ENCODE measurements around the gene PIP5K1C.
"Not testable (repeated sequence)": the region's sequence is repeated elsewhere in the genome, so short reads cannot be mapped to it uniquely, and the experiment has no call there.

The PIP5K1C gene

DNA sequence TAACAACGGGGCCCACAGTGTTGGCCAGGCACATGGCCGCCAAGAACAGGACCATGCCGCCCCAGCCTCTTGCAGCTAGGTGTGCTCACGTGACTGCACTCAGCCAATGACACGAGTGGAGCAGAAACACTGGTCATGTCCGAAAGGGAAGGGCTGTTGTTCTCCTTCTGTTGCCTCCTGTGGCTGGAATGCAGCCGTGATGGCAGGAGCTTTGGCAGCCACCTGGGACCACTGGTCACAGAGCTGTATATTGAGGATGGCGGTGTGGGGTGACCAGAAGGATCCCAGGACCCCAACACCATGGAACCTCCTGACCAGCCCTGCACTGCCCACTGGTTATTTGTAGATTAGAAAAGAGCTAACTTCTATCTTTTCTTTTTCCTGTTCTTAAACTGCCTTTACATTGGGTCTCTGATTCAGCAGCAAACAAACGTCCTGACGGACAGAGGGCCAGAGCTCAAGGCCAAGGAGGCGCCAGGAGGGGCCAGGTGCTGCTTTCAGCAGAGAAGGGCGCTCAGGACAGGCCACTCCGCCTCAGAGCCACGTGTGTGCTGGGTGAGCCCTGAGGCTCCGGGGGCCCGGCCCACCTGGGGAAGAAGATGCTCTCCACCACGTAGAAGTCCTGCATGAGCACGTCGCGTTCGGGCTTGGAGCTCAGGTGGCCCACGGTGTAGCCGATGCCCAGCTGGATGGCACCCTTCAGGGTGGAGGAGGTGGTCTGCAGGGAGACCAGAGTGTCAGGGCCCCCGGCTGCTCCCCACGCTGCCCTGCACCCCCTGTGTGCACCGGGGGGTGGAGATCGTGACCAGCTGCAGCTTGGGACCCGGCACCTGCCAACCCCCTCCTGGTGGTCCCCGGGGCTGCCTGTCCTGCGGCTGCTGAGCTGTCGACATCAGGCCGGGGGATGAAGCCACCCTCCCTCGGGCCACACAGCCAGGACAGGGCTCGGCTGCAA lies 38.7 kb downstream of the PIP5K1C start:
- DNase-seq (ENCODE audit: low read depth in 2 of 3, low spot score in 2 of 3): no peak

DNA sequence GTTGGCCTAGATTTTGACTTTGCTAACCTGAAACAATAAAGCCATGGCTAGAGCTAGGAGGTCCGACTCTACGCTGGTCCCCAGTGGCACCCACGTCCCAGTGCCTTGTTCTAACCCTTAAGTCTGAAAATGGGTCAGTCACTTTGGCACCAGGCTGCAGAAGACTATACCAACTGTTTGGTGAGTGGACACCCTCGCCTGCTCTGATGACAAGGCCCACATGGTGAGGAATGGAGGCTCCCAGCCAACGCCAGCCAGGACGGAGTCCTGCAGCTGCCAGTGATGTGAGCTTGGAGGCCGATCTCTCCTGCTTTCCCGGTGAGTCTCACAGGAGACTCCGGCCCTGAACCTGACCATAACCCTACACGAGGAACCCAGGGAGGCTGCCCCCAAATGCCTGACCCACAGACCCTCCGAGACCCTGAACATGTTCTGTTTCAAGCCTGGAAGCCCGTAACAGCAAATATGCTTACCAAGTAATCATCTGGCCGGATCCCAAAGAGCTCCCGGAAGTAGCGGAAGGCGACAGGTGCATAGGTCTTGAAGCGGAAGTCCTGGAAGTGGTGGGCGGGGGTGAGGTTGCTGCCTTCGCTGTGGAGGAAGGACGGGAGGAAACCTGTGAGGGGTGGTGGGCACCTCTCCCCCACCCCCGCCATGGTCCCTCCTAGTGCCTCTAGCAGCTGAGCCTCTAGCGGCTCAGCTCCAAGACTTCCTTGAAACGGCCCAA lies 39.6 kb downstream of the PIP5K1C start:
- no peak for DNase-seq (ENCODE audit: low read depth in 2 of 3, low spot score in 2 of 3)

DNA sequence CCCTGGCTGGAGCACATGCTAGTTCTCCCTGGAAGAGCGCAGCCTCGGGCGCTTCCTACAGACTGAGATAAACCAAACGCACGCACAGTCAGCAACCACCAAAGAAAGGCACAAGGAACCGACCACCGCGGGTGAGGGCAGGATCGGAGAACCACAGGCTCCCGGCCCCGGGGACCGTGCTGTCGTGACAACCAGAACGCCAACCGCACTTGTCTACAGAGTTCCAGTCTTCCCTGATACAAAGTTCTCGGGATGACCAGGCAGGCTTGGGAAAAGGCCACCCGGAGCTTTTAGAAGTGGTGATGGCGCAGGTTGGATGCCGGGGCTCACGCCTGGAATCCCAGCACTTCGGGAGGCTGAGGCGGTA lies 40.5 kb downstream of the PIP5K1C start:
- no peak for DNase-seq (ENCODE audit: low read depth in 2 of 3, low spot score in 2 of 3)

DNA sequence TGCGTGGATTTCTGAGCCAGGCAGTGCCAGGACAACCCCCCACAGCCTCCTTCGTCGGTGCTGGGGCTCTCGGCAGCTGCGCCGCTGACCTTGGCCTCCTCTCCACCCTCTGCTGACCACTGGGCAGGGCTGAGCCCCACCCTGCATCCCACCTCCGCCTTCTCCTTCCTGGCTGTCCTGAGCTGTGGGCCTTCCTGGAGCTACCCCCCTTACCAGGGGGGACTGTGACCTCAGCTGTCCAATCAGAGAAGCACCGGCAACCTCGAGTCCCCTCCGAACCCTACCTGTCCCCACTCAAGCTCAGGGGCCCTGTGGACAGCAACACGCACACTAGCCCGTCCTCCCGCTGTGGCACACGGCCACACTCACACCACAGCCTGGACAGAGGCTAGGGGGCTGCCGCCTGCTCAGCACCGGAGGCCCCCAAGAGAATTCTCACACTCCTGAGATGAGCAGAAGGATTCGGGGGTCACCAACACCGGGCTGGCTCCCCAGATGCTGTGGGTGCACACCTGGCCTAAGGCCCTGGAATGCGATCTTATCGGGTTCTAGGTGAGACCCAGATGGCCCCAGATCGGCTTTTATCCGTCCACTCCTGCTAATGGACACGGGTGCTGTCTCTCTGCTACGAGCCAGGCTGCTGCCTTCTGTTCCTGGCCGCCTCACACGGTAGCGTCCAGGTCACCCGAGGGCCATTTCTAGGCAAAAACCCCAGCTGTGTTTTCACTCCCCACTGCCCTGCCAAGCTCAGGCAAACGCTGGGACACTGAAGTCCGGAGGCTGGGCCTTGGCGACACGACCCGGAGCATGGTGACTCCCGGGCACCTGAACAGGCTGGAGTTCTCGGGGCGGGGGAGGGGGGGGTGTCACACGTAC lies 41.2 kb downstream of the PIP5K1C start:
- no peak for DNase-seq (ENCODE audit: low read depth in 2 of 3, low spot score in 2 of 3)

DNA sequence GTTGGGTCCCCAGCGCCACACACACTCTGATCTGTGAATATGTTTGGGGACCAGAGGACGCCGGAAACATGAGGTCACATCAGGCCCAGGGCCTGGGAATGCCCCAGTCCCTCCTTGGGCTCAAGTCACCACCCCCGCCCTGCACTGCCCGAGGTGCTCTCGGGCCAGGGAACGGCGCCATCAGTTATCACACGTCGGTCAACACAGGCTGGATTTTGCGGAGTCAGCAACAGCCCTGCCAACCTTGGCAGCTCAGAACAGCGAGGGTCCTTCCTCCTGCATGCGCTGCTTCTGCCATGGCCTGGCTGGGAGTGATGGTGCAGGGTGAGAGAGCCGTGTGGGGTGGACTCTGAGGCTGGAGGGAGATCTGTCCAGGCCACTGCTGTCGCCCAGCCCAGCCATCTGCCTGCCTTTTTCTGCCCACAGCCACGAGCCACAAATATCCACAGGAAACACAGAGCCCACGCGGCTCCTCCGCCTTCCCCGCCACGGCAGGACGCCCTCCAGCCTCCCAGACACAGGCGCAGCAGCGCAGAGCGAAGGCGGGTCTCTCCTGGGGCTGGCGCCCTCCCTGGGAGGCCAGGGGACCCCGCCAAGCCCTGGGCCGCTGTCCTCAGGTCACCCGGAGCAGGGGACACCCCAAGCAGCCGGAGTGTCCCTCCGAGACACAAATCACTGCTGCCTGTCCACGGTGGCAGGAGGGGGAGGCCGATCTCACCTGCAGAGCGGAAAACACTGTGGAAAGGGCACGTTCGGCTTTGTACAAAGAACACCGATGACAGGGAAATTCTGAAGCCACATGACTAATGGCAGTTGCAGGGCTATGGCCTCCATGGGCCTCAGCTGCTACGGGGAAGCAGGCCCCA lies 42.0 kb downstream of the PIP5K1C start:
- no peak for DNase-seq (ENCODE audit: low read depth in 2 of 3, low spot score in 2 of 3)

DNA sequence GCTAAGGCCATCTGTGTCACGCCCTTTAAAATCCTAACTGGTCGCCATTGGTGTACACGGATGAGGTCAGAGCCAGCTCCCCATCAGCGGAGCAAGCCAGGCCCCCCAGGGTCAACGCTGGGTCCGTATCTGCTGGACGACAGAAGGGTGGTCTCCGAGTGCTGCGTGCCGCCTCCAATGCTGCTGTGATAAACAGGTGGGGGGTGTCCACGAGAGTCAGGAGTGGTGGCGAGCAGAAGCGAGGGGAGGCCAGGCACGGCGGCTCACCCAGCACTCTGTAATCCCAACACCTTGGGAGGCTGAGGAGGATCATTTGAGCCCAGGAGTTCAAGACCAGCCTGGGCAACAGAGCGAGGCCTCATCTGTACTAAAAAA lies 42.9 kb downstream of the PIP5K1C start:
- no peak for DNase-seq (ENCODE audit: low read depth in 2 of 3, low spot score in 2 of 3)

DNA sequence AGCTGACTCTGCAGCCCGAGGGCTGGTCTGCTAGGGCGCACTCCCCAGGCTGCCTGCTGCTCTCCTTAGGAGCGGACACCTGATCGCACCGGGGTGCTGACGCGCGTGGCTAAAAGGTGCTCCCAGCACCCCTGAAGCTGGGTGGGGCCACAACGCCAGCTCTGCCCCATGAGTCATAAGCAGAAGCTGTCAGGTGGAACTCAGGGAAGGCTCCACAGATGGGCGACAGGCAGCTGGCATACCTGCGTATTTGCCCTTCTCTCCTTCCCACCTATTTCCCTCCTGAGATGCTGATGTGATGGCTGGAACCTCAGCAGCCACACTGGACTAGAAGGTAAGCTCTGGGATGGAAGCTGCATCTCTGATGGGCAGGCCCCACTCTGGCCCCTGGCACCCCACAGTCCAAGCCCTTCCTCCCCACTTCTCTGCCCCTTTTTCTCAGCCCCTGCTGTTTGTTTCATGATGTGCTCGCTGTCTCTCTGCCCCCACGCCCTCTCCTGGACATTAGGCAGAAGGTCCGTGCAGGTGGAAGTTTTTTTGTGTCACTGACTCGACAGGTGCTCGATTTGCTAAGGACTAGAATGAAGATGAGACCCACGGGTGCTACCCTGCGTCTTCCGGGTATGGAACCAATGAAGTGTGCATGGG lies 43.4 kb downstream of the PIP5K1C start:
- DNase-seq (ENCODE audit: low read depth in 2 of 3, low spot score in 2 of 3): no peak

DNA sequence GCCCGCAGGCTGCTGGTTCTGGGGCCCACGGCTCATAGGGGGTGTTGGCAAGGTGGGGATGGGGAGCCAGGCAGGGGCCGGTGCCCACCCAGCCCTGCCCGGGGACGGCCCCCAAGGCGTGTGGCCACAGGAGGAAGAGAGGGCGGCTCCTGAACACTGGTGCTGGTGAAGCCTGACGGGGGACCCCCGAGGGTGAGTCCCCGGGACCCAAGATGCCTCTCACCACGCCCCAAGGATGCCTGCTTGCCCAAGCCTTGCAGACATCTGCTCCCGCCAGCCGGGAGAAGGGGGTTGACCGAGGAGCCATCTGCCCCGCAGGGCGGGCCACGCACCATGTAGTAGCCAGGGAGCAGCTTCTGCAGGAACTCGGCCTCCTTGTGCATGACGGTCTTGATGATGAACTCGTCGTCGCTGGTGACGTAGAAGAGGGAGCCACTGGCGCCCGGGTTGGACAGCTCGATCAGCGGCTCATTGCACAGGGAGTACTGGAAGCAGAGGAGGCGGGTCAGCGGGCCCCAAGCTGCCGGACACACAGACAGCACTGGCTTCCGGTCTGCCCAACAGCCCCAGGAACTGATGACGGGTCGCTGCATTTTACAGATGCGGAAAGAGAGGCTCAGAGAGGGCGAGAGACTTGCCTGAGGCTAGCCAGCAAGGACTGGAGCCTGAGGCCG lies 44.1 kb downstream of the PIP5K1C start:
- DNase-seq (ENCODE audit: low read depth in 2 of 3, low spot score in 2 of 3): no peak

DNA sequence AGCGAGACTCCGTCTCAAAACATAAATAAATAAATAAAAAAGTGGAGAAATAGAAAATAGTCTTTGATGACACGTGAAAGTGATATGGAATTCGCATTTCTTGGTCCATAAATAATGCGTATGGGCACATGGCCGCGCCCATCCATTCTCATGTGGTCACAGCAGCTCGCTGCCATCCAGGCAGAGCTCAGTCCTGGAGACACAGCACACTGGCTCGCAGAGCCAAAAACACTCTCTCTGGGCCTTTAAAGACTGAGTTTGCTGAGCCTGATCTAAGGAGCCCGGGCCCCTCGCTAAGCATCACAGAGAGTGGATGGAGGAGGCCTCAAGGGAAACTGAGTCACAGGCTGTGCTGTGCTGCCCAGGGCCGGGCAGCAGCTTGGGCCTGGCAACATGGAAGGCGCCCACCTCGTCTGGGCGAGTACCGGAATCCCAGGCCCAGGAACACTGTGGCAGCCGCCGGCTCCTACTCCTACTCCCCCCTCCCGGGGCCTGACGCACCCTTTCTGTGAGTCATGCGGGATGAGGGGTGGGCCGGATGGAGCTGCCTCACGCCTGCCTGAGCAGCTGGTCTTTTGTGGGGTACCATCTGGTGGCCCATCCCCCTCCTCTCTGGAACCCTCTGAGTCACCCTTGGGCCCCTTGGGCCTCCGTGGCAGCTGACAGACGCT lies 44.7 kb downstream of the PIP5K1C start:
- no peak for DNase-seq (ENCODE audit: low read depth in 2 of 3, low spot score in 2 of 3)

DNA sequence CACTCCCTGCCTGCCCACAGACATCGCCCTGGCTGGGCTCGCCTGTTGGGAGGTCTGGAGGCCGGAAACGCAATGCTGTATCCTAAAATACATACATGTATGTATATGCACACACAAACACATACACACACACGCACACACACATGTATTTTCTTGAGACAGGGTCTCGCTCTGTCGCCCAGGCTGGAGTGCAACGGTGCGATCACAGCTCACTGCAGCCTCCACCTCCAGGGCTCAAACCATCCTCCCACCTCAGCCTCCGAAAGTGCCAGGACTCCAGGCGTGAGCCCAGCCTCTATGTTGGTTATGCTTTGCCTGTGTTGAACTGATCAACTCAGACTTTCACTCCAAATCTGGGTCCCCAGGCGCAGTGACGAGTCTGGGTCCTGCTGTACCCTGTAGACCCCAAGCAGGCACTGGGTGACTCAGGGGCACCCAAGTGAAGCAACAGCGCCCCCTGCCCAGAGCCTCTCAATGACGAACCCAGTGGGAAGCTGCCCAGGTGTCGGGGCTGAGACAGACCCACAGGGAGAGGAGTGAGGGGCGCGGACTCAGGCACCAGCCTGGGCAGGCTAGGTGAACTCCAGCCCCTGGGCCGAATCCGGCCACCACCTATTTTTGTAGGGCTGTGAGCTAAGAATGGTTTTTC lies 46.3 kb downstream of the PIP5K1C start:
- no peak for DNase-seq (ENCODE audit: low read depth in 2 of 3, low spot score in 2 of 3)

DNA sequence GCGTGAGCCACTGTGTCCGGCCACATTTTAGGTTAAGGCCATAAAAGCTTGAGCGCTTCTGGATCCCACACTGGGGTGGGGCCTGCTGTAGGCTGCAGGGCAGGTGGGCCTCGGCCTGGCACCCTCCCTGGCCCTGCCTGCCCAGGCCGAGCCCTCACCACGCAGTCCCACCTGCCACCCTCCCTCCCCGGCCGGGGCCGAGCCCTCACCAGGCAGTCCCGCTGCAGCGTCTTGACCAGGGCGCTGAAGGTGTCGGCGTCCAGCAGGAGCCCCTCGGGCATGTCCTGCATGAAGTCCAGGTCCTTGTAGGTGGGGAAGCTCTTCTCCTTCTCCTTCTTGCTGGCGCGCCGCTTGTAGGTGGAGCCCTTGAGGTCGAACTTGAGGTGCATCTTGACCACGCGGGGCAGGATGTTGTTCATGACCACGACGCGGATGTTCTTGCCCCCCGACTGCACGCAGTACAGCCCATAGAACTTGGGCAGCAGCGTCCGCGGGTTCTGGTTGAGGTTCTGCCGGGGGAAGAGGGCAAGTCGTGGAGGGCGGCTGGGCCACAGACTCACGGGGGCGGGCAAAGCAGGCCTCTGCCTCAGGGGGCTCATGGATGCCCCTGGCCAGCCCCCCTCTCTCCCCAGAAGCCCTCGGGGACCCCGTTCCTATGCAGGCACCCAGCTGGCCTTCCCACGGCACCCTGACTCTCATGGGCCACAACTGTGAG lies 47.0 kb downstream of the PIP5K1C start:
- DNase-seq (ENCODE audit: low read depth in 2 of 3, low spot score in 2 of 3): no peak

DNA sequence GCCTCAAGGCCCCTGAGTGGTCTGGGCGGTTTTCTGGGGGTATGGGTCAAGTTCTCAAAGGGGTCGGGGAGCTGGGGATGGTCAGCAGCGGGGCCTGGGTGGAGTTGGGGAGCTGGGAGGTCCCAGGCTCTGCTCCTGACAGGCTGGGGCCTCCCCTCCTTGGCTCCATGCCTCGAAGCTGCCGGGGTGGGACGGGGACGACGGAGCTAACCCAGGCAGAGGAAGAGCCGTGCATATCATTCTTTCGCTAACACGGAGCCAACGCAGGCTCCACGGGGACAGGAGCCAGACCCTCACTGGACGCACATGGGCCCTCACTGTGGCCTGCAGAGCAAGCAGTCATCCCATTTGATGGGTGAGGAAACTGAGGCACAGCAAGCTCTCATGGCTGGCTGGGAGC lies 47.8 kb downstream of the PIP5K1C start:
- no peak for DNase-seq (ENCODE audit: low read depth in 2 of 3, low spot score in 2 of 3)

DNA sequence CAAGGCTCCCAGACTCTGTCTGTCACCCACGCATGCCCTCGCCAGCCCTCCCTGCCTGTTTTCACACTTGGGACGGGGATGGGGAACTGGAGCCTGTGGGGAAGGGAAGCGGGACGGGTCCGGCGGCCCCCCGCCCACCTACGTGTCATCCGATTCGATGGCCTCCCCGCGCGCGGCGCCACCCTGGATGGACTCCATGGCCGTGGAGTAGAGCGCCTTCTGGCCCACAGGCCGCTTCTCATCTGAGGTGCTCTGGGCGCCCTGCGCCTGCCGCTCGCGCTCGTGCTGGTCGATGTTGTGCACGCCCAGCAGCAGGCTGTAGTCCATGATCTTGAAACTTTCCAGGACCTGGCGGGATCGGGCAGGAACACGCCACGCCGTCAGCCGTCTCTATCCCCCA lies 48.6 kb downstream of the PIP5K1C start:
- no peak for DNase-seq (ENCODE audit: low read depth in 2 of 3, low spot score in 2 of 3)

DNA sequence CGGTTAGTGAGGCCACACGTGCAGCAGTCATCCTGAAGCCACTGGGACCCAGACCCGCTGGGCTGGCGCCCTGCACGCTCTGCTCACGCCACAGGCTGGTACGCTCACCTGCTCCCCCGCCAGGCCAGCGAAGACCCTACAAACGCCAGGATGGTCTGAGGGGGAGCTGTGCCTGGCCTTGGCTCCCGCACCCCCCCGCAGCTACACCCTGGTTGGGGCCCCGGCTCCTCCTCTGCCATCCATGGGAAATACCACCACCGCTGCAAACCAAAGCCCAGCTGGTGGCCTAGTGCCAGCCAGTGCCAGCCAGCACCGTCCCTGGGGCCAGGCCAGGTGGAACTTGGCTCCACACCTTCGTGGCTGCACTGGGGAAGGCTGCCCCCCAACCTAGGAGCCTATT lies 50.4 kb downstream of the PIP5K1C start:
- DNase-seq (ENCODE audit: low read depth in 2 of 3, low spot score in 2 of 3): no peak

DNA sequence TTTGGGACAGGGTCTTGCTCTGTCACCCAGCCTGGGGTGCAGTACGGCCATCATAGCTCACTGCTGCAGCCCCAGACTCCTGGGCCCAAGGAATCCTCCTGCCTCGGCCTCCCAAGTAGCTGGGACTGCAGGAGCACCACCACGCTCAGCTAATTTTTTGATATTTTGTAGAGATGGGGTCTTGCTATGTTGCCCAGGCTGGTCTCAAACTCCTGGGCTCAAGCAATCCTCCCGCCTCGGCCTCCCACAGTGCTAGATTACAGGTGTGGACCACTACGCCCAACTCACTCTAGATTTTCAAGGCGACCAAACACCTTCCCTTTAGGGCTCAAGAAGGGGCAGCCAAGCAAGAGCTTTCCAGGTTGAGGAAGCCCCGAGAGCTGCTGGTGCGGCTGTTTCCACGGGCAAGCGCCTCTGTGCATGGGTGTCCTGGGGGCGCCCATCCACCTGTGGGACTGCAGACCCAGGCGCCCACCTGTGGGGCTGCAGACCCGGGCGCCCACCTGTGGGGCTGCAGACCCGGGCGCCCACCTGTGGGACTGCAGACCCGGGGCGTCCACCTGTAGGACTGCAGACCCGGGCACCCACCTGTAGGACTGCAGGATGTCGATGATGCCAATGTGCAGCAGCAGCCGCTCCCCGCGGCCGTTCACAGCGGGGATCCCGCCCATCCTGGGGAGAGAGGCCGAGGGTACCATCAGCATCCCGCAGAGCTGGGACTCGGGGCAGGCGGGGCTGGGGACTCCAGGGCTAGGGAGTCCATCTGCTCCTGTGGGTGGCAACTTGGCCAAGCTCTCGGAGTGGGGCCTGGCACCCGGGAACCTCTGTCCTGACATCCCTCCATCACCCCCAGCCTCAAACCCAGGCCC lies 52.0 kb downstream of the PIP5K1C start:
- no peak for DNase-seq (ENCODE audit: low read depth in 2 of 3, low spot score in 2 of 3)

DNA sequence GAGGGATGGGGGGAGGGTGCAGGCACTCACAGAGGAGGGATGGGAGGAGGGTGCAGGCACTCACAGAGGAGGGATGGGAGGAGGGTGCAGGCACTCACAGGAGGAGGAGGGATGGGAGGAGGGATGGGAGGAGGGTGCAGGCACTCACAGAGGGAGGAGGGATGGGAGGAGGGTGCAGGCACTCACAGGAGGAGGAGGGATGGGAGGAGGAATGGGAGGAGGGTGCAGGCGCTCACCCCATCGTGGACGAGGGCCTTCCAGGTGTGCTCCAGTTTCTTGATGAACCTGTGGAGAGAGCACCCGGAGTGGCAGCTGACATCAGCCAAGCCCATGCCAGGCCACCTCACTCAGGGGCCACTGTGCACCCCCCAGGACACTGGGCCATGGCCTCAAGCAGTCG lies 53.2 kb downstream of the PIP5K1C start:
- DNase-seq (ENCODE audit: low read depth in 2 of 3, low spot score in 2 of 3): not testable (repeated sequence)
